Measurements from ENCODE around the gene ACE2.

ACE2 gene

DNA sequence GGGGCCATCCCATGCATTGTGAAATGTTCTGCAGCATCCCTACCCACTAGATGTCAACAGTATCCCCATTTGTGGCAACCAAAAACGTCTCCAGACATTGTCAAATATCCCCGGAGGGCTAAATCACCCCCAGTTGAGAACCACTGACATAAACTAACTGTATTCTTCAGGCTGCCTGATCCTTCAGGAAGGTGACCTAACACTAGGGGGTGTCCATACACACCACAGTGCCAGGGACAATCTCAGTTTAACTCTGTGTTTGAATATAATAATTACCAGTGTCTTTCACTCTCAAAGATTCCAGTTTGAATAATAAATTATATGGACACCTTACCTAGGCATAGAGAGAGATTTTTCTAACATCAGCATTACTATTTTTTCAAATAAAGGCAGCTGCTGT is 6.4 kb downstream of the ACE2 start:
- in situ Hi-C loops (cut with MboI; ENCODE audit: low pct_unique_long_range_greater_than_20kb, low sequenced_read_pairs, unreplicated experiment) = no loop called here
- TF ChIP-seq, protein P1, sequence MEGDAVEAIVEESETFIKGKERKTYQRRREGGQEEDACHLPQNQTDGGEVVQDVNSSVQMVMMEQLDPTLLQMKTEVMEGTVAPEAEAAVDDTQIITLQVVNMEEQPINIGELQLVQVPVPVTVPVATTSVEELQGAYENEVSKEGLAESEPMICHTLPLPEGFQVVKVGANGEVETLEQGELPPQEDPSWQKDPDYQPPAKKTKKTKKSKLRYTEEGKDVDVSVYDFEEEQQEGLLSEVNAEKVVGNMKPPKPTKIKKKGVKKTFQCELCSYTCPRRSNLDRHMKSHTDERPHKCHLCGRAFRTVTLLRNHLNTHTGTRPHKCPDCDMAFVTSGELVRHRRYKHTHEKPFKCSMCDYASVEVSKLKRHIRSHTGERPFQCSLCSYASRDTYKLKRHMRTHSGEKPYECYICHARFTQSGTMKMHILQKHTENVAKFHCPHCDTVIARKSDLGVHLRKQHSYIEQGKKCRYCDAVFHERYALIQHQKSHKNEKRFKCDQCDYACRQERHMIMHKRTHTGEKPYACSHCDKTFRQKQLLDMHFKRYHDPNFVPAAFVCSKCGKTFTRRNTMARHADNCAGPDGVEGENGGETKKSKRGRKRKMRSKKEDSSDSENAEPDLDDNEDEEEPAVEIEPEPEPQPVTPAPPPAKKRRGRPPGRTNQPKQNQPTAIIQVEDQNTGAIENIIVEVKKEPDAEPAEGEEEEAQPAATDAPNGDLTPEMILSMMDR (IDR thresholded peaks at IDR 0.05; ENCODE audit: extremely low read depth, insufficient read depth, missing control alignments) = no peak
- DNase-seq (ENCODE audit: low spot score) = no peak

DNA sequence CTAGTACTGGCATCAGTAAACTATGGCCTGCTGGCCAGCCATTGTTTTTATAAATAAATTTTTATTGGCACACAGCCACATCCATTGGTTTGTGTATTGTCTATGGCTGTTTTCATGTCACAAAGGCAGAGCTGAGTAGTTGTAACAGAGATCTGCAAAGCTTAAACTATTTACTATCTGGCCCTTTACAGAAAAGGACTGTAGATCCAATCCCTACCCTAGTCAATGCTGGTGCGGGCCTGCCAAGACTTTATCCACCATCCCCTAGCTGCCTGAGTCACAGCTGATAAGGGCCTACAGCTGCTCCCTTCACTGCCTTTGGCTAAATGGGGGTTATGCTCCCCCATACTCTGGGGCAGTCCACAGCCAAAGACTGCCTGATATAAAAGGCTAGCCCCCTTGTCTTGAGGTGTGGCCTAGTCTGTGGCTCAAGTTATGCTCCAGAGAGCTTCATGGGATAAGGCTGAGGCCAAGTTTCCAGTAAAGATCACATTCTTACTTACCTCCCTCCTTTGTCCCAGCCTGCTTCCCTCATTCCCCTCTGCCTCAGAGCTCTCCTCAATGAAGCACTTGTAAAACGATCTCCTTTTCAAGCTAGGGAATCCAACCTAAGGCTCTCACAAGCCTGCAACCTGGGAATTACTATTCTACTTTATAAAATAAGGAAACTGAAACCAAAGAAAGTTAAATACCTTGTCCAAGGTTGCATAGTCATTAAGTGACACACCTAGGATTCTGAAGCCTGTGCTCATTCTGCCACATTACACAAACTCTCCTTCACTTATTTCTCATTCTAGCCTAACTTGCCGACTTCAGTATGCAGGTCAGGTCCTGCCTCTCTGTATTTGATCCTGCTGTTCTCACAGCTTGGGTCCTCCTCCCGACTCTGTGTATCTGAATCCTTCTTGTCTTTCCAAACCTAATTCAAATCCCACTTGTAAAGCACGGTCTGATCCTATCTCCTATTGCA is 20.7 kb downstream of the ACE2 start:
- in situ Hi-C loops (cut with MboI; ENCODE audit: low pct_unique_long_range_greater_than_20kb, low sequenced_read_pairs, unreplicated experiment) = no loop called here
- no peak for DNase-seq (ENCODE audit: low spot score)
- TF ChIP-seq, protein P1 (IDR thresholded peaks at IDR 0.05; ENCODE audit: extremely low read depth, insufficient read depth, missing control alignments) = no peak

DNA sequence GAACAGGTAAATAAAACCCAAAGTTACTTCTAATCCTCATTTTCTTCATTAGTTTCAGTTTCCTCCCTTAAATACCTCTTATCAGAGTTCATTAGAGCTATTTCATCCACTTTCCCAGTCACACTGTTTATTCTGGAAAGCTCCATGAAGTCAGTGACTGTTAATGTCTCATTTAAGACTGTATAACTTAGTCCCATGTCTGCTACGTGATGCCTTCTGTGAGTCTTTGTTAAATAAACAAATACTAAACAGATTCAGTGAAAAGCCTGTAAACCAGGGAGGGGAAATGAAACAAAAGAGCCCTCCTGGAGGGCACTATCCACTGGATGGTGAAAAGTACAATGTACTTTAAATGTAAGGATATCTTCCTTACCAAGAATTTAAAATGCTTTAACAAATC is 24.7 kb downstream of the ACE2 start:
- TF ChIP-seq, protein P1 (IDR thresholded peaks at IDR 0.05; ENCODE audit: extremely low read depth, insufficient read depth, missing control alignments) = no peak
- no peak for DNase-seq (ENCODE audit: low spot score)
- in situ Hi-C loops (cut with MboI; ENCODE audit: low pct_unique_long_range_greater_than_20kb, low sequenced_read_pairs, unreplicated experiment) = no loop called here

DNA sequence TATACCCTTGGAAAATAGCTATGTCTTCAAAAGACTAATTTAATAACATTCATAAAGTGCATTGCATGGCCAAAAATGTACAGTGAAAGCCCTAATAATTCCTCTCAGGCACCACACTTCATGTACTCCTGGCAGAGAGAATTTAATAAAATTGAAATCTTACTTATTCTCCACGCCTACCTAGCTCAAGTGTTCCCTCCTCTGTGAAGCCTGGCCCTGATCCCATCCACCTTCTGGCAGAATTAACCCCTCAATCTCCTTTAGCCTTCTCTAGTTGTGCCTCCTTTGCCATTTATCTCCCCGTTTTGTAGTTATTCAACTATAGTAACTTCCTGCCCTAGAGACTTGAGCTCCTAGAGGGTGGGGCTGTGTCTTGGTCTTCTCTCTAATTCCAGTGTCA is 26.7 kb downstream of the ACE2 start:
- TF ChIP-seq, protein P1 (IDR thresholded peaks at IDR 0.05; ENCODE audit: extremely low read depth, insufficient read depth, missing control alignments) = no peak
- no peak for DNase-seq (ENCODE audit: low spot score)
- in situ Hi-C loops (cut with MboI; ENCODE audit: low pct_unique_long_range_greater_than_20kb, low sequenced_read_pairs, unreplicated experiment) = no loop called here

DNA sequence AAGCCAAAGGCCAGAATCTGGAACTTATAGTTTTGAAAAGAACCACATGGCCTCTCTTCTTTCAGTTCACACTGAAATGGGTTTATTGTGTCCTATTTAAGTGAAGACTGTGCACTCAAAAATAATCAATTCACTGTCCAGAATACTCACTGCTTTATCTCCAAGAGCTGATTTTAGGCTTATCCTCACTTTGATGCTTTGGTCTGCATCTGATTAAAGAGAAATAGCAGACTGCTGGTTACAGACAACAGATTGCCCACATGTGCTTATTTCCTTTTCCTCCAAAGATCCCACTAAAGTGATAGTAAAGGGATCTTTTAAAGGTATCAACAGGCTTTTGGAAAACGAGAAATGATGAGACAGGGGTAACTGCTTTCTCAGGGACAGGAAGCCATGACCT is 30.6 kb downstream of the ACE2 start:
- DNase-seq (ENCODE audit: low spot score) = no peak
- TF ChIP-seq, protein P1 (IDR thresholded peaks at IDR 0.05; ENCODE audit: extremely low read depth, insufficient read depth, missing control alignments) = no peak
- in situ Hi-C loops (cut with MboI; ENCODE audit: low pct_unique_long_range_greater_than_20kb, low sequenced_read_pairs, unreplicated experiment) = no loop called here

DNA sequence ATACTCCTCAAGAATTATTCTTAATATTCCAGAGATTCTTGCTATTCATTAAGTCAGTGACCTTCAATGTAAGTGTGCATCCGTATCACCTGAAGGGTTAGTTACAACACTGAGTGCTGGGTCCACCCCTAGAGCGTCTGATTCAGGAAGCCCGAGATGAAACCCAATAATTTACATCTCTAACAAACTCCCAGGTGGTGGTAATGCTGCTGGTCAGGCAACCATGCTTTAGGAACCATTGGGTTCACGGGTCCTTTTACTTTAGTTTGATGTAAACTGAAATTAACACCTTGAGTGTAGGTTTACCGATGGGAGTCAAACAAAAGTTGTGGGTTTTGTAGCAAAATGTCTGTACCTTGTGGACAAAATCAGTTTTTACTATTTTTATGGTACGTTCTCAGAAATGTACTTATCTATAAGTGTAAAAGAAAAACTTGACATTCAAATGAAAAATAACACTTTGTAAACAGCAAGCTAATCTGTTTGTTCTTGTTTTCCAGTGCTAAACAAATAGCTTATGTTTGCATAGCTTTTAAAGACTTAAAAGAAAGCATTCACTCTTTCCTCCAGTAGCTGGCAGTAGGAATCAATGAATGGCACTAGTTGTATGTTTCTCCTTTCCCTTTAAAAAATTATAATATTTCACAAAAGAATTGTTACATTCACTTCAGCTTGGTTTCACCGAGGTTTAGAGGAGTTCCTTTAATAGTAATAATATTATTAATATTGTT is 32.7 kb downstream of the ACE2 start:
- TF ChIP-seq, protein P1 (IDR thresholded peaks at IDR 0.05; ENCODE audit: extremely low read depth, insufficient read depth, missing control alignments) = no peak
- DNase-seq (ENCODE audit: low spot score) = no peak
- in situ Hi-C loops (cut with MboI; ENCODE audit: low pct_unique_long_range_greater_than_20kb, low sequenced_read_pairs, unreplicated experiment) = no loop called here

Data from GM13977 (cell line).